Neural progenitor cell (in vitro differentiated cells): ENCODE data around the gene GRAMD1B.

Source experiments
- EZH2 ChIP-seq: fragments of 200-600 bp; sonication (generic); IDR thresholded peaks from 2 replicates; pipeline ENCODE4 v1.6.1; 2017; ENCODE audit warnings: antibody characterized with exemption, mild to moderate bottlenecking, moderate library complexity
- TF ChIP-seq, protein P1 (sequence below): fragments of 200-600 bp; sonication (generic); IDR thresholded peaks from 2 replicates; pipeline ENCODE4 v1.5.1; 2017; ENCODE audit warnings: antibody characterized with exemption, mild to moderate bottlenecking

DNA sequence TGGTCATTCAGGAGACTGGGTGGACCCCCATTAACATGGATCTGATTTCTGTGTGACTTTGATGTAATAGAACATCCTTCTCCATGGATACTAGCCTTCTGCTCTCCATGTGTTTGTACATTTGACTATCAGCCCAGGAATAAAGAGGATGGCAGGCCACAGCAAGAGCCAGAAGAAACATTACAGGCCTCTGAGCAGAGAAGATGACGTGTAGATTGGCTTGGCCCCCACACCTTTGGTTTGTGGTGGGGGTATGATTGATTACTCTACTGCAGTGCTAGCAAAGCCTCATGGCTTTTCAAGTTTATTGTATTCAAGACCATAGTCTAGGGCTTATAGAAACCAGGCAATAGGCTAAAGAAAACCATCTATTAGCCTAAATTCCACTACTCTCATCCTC, 77.0 kb downstream of the GRAMD1B start:
- TF ChIP-seq, protein P1, sequence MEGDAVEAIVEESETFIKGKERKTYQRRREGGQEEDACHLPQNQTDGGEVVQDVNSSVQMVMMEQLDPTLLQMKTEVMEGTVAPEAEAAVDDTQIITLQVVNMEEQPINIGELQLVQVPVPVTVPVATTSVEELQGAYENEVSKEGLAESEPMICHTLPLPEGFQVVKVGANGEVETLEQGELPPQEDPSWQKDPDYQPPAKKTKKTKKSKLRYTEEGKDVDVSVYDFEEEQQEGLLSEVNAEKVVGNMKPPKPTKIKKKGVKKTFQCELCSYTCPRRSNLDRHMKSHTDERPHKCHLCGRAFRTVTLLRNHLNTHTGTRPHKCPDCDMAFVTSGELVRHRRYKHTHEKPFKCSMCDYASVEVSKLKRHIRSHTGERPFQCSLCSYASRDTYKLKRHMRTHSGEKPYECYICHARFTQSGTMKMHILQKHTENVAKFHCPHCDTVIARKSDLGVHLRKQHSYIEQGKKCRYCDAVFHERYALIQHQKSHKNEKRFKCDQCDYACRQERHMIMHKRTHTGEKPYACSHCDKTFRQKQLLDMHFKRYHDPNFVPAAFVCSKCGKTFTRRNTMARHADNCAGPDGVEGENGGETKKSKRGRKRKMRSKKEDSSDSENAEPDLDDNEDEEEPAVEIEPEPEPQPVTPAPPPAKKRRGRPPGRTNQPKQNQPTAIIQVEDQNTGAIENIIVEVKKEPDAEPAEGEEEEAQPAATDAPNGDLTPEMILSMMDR: no peak
- no peak for TF ChIP-seq EZH2
